Stimulated activated memory B cell treated with anti-CD40 and anti-IgM and Interleukin-4, amounts not matched to agents 10 μg/mL and 1 μg/mL and 100 μg/mL, for 72 hours (primary cell): ENCODE data around the gene EPB41L1.

Experiments used
- ATAC-seq: fragments of 150-1000 bp; cut with Tn5 transposase; 2 replicates; pipeline ENCODE4 v1.10.0; 2021
- H3K27ac Mint-ChIP-seq: one replicate; pipeline ENCODE4 v1.8.0; 2022; ENCODE audit warnings: mild to moderate bottlenecking, mixed read lengths
- H3K27me3 Mint-ChIP-seq: one replicate; pipeline ENCODE4 v1.8.0; 2022; ENCODE audit warnings: mixed read lengths
- H3K36me3 Mint-ChIP-seq: one replicate; pipeline ENCODE4 v1.8.0; 2022; ENCODE audit warnings: mixed read lengths
- H3K4me1 Mint-ChIP-seq: one replicate; pipeline ENCODE4 v1.8.0; 2022; ENCODE audit warnings: mixed read lengths
- H3K4me3 Mint-ChIP-seq: one replicate; pipeline ENCODE4 v1.8.0; 2022; ENCODE audit warnings: mild to moderate bottlenecking, moderate library complexity, mixed read lengths
- H3K9me3 Mint-ChIP-seq: one replicate; pipeline ENCODE4 v1.8.0; 2022; ENCODE audit warnings: mixed read lengths

Gene EPB41L1

GRCh38 chr20:36158160-36158741, 3.7 kb downstream of the EPB41L1 start:
- Mint-ChIP-seq H3K36me3 (no peaks in the 10 kb centered on the region), H3K9me3 (no peaks in the 10 kb centered on the region), H3K4me3 (no peak overlapping the region), H3K27me3 (peaks cover 27% of the 10 kb centered on the region), H3K4me1 (peaks cover 16% of the 10 kb centered on the region), H3K27ac (no peak overlapping the region)
- ATAC-seq, result no peak

GRCh38 chr20:36159833-36160232, 5.3 kb downstream of the EPB41L1 start:
- no peak for ATAC-seq

GRCh38 chr20:36162272-36162966, 7.9 kb downstream of the EPB41L1 start:
- no peaks in the 10 kb centered on the region for H3K9me3 Mint-ChIP-seq
- ATAC-seq, result peak; percentile 39

More at GRCh38 chr20:36159833-36160232, 5.3 kb downstream of the EPB41L1 start:
- peaks cover 16% of the 10 kb centered on the region for H3K4me1 Mint-ChIP-seq
- no peak overlapping the region for H3K4me3 Mint-ChIP-seq
- peaks cover 19% of the 10 kb centered on the region for H3K27me3 Mint-ChIP-seq
- no peaks in the 10 kb centered on the region for H3K9me3 Mint-ChIP-seq
- H3K27ac Mint-ChIP-seq, result no peak overlapping the region
- H3K36me3 Mint-ChIP-seq, result no peaks in the 10 kb centered on the region

GRCh38 chr20:36167902-36168503, 13.5 kb downstream of the EPB41L1 start:
- no peak for ATAC-seq
- H3K9me3 Mint-ChIP-seq, result no peaks in the 10 kb centered on the region
- no peaks in the 10 kb centered on the region for H3K36me3 Mint-ChIP-seq
- no peak overlapping the region for H3K27ac Mint-ChIP-seq
- peaks cover under 1% of the 10 kb centered on the region for H3K4me1 Mint-ChIP-seq
- no peaks in the 10 kb centered on the region for H3K27me3 Mint-ChIP-seq
- no peak overlapping the region for H3K4me3 Mint-ChIP-seq

More at GRCh38 chr20:36162272-36162966, 7.9 kb downstream of the EPB41L1 start:
- Mint-ChIP-seq H3K27ac (no peak overlapping the region), H3K27me3 (no peaks in the 10 kb centered on the region), H3K4me3 (no peak overlapping the region), H3K36me3 (no peaks in the 10 kb centered on the region), H3K4me1 (no peaks in the 10 kb centered on the region)

- peaks cover 9% of the 10 kb centered on the region for H3K4me1 Mint-ChIP-seq
- no peaks in the 10 kb centered on the region for H3K9me3 Mint-ChIP-seq
- no peak overlapping the region for H3K4me3 Mint-ChIP-seq
- peaks cover 18% of the 10 kb centered on the region for H3K27me3 Mint-ChIP-seq
- no peak overlapping the region for H3K27ac Mint-ChIP-seq
- no peak for ATAC-seq
- no peaks in the 10 kb centered on the region for H3K36me3 Mint-ChIP-seq
Measured at GRCh38 chr20:36170542-36171215, 16.1 kb downstream of the EPB41L1 start.

GRCh38 chr20:36173451-36173933, 19.0 kb downstream of the EPB41L1 start:
- Mint-ChIP-seq H3K4me1 (peaks cover 9% of the 10 kb centered on the region), H3K27me3 (peaks cover 34% of the 10 kb centered on the region), H3K9me3 (no peaks in the 10 kb centered on the region), H3K4me3 (no peak overlapping the region), H3K27ac (no peak overlapping the region), H3K36me3 (no peaks in the 10 kb centered on the region)
- no peak for ATAC-seq

- no peak overlapping the region for H3K4me3 Mint-ChIP-seq
- peaks cover 34% of the 10 kb centered on the region for H3K27me3 Mint-ChIP-seq
- H3K9me3 Mint-ChIP-seq, result no peaks in the 10 kb centered on the region
- no peaks in the 10 kb centered on the region for H3K36me3 Mint-ChIP-seq
- no peak overlapping the region for H3K27ac Mint-ChIP-seq
- H3K4me1 Mint-ChIP-seq, result peaks cover 9% of the 10 kb centered on the region
- ATAC-seq, result no peak
Measured at GRCh38 chr20:36175016-36175415, 20.5 kb downstream of the EPB41L1 start.

GRCh38 chr20:36175475-36175995, 21.0 kb downstream of the EPB41L1 start:
- Mint-ChIP-seq H3K27ac (no peak overlapping the region), H3K9me3 (no peaks in the 10 kb centered on the region), H3K27me3 (peaks cover 34% of the 10 kb centered on the region), H3K36me3 (no peaks in the 10 kb centered on the region), H3K4me3 (no peak overlapping the region), H3K4me1 (peaks cover 9% of the 10 kb centered on the region)
- ATAC-seq, result peak; percentile 24

GRCh38 chr20:36177716-36178115, 23.2 kb downstream of the EPB41L1 start:
- Mint-ChIP-seq H3K27ac (no peak overlapping the region), H3K9me3 (no peaks in the 10 kb centered on the region), H3K4me3 (no peak overlapping the region), H3K27me3 (peaks cover 34% of the 10 kb centered on the region), H3K4me1 (peaks cover 9% of the 10 kb centered on the region), H3K36me3 (no peaks in the 10 kb centered on the region)
- ATAC-seq, result no peak

GRCh38 chr20:36179170-36179945, 24.8 kb downstream of the EPB41L1 start:
- ATAC-seq, result no peak
- Mint-ChIP-seq H3K27ac (no peak overlapping the region), H3K4me3 (no peak overlapping the region), H3K9me3 (no peaks in the 10 kb centered on the region), H3K27me3 (peaks cover 24% of the 10 kb centered on the region), H3K36me3 (no peaks in the 10 kb centered on the region), H3K4me1 (no peaks in the 10 kb centered on the region)

GRCh38 chr20:36180323-36180722, 25.8 kb downstream of the EPB41L1 start:
- H3K4me1 Mint-ChIP-seq, result no peaks in the 10 kb centered on the region

GRCh38 chr20:36181934-36182603, 27.5 kb downstream of the EPB41L1 start:
- no peak overlapping the region for H3K4me3 Mint-ChIP-seq
- no peaks in the 10 kb centered on the region for H3K9me3 Mint-ChIP-seq
- H3K27me3 Mint-ChIP-seq, result peaks cover 9% of the 10 kb centered on the region
- no peaks in the 10 kb centered on the region for H3K36me3 Mint-ChIP-seq
- H3K4me1 Mint-ChIP-seq, result no peaks in the 10 kb centered on the region
- ATAC-seq, result no peak
- H3K27ac Mint-ChIP-seq, result no peak overlapping the region

More at GRCh38 chr20:36180323-36180722, 25.8 kb downstream of the EPB41L1 start:
- Mint-ChIP-seq H3K27ac (no peak overlapping the region), H3K9me3 (no peaks in the 10 kb centered on the region), H3K27me3 (peaks cover 19% of the 10 kb centered on the region), H3K36me3 (no peaks in the 10 kb centered on the region), H3K4me3 (no peak overlapping the region)
- no peak for ATAC-seq

- Mint-ChIP-seq H3K9me3 (no peaks in the 10 kb centered on the region), H3K4me1 (no peaks in the 10 kb centered on the region), H3K27me3 (peaks cover 3% of the 10 kb centered on the region), H3K4me3 (no peak overlapping the region), H3K27ac (no peak overlapping the region), H3K36me3 (no peaks in the 10 kb centered on the region)
- no peak for ATAC-seq
Measured at GRCh38 chr20:36182604-36183154, 28.1 kb downstream of the EPB41L1 start.
